Left colon (tissue), 2 donors: Measurements from ENCODE around the gene TEDC2. TPM values are rescaled to one million over a fixed set of nuclear protein-coding genes. Genes with fewer than 3 reads are reported as not detected.
A peak's percentile ranks its signal among the peaks of the same experiment; 100 is the strongest.

Experiments used
- ATAC-seq: fragments of 200-7000 bp; cut with Tn5 transposase; one replicate; pipeline ENCODE4 v1.9.1; 2020; ENCODE audit warnings: mild to moderate bottlenecking, moderate library complexity
- DNase-seq, 2 donors: peaks; one replicate each; pipeline ENCODE4 v3.0.0-alpha.2; 2020
- intact Hi-C, 2 donors: fragments of 100-400 bp; cut with DNase I in 1 of 2; cut with micrococcal nuclease in 1 of 2; formaldehyde crosslinking; loops; one replicate each; pipeline versions ENCODE4 v1.11.2 to v1.14.0; 2022; cut with DNase I, micrococcal nuclease
- total RNA-seq, 2 donors: library from RNA; stranded (reverse); fragmentation: NEBNext Ultra II Directional; extraction: Animal tissue kit (Norgen Biotek cat#: 25700); gene quantifications; one replicate each; pipeline ENCODE4 v1.2.1, GENCODE V29; 2021
- donor health status: DM: no; HTN: no; CAD: no.
- donor health status: DM: yes; HTN: yes; CAD: no.

TEDC2 gene
- total RNA-seq, 2 donors from 2014 or later: 1.3 to 5.6 TPM

DNA sequence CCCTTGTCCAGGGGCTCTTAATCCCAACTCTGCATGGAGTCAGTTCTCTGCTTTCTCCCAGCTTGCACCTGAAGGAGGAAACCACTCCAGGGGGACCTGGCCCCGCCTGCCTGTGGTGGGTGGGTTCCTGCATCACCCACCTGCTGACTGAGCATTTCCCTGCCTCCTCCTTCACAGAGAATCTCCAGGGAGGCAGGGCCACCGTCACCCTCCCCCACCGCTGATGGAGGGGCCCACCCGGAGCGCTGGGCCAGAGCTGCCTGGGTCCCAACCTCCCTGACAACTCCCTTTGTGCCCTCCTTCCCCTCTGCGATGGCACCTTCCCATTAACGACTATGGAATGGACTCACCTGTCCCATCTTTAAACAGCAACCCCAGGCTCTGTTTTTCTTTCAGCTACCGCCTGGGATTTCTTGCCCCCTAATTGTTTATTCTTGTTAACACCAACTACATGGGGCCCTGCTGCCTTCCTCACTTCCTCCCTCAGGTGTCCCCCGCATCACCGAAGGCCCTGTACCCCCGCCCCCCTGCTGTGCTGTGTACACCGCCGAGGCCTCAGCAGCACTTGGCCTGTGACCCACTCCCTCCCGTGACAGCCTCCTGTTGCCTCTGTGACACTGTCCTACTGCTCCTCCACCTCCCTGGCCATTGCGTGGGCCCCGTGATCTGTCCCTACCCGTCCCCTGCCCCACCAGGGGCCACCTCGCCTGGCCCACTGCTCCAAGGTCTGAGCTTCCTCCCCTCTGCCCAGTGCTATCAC lies 842 bp upstream of the TEDC2 start:
- intact Hi-C loops: no loop called here
- ATAC-seq (no peak), DNase-seq (no peak)

- no peak for DNase-seq
- intact Hi-C loops: no loop called here
- no peak for ATAC-seq
Measured at GRCh38 chr16:2460391-2460713, 443 bp downstream of the TEDC2 start.

DNA sequence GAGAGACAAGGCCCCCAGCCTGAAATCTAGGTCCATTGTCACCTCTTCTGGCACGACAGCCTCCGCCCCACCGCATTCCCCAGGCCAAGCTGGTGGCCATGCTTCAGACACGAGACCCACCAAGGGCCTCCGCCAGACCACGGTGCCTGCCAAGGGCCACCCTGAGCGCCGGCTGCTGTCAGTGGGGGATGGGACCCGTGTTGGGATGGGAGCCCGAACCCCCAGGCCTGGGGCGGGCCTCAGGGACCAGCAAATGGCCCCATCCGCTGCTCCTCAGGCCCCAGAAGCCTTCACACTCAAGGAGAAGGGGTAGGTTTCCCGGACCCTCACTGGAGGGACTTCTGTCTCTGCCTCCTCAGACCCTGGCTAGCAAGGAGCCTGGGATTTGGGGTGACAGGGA lies 1.0 kb downstream of the TEDC2 start:
- intact Hi-C loops: no loop called here
- ATAC-seq: no peak
- no peak for DNase-seq

GRCh38 chr16:2462031-2462866 lies 2.3 kb downstream of the TEDC2 start:
- ATAC-seq (no peak), DNase-seq (no peak)
- intact Hi-C loops: no loop called here

- no peak for DNase-seq
- ATAC-seq: no peak
- intact Hi-C loops: no loop called here
Measured at GRCh38 chr16:2464333-2464732, 4.4 kb downstream of the TEDC2 start.

- DNase-seq: no peak
- intact Hi-C loops: no loop called here
- no peak for ATAC-seq
Measured at GRCh38 chr16:2465653-2466415, 5.9 kb downstream of the TEDC2 start.

DNA sequence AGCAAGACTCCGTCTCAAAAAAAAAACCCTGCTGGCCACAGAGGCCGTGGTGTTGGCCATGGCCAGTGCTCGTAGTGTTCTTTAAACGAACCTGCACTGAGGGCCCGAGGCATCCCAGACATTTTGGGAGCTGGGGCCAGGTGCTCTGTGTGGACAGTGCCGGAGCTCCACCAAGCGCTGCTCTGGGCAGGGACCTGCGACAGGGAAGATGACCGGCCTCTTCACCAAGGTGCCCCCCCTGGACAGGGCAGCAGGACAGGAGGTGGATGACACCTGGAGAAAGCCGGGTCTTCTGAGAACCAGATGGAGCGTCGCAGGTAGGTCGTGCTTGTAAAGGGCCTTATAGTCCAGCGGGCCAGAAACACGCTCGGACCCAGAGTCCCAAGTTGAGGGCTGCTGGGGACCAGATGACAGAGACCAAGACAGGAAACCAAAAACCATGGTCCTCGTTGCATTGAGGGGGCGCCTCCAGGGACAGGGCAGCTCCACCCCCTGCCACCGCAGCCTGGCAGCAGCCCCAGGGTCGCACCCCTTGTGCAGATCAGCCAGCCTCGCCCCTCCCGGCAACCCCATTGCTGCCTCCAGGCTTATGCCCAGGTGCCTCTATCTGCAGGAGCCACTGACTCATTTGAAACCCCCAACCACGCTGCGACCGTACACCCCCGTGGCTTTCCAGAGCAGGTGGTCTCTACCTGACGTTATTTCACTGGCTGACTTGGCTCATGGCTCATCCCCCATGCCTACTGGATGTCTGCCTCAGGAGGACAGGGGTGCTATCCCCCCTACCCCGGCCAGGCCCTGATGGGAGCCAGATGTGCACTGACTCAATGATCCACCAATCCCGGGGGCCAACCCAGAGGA lies 7.0 kb downstream of the TEDC2 start:
- DNase-seq (no peak), ATAC-seq (no peak)
- intact Hi-C loops: no loop called here

GRCh38 chr16:2467528-2468232 lies 7.8 kb downstream of the TEDC2 start:
- ATAC-seq (peak; percentile 67), DNase-seq (peak; percentile 60 to 69)
- intact Hi-C loops: no loop called here

GRCh38 chr16:2468233-2468724 lies 8.4 kb downstream of the TEDC2 start:
- peak; percentile 17 for ATAC-seq
- intact Hi-C loops: no loop called here
- no peak for DNase-seq

GRCh38 chr16:2468725-2469398 lies 9.0 kb downstream of the TEDC2 start:
- intact Hi-C loops: no loop called here
- ATAC-seq: no peak
- DNase-seq: no peak

DNA sequence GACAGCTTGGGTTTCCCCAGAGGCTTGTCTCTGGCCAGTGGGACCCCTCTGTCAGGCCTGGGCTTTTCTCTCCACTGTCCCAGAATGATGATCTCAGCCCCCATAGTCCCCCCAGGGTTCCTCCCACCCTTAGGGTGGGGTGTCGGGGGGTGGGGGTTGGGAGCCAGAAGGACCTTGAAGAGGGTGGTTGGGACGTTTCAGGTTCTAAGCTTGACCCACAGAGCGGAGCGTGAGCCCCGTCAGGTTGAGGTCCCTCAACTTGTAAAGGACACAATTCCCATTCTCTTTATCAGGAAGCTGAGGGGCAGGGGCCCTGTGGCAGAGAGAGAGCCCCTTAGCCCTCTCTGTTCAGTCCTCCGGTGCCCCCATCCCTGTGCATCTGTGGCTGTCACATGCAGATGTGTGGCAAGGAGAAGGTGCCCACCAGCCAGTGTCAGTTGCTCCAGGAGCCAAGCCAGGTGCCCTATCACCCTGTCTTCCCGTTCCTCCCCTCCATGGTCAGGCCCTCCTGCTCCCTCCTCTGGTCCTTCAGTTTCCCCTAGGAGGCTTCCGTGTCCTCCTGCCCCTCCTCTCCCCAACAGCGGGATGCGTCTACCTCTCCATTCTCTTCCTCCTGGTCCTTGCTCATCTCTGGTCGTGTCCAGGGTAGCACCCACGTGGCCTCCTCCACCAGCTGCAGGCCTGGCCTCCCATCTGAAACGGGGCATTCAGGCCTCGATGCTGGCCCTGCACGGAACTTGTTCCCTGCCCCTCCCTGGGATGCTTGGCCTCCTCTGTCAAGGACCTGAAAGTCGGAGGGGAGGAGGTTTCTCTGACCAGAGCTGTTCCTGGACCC lies 9.7 kb downstream of the TEDC2 start:
- ATAC-seq (no peak), DNase-seq (no peak)
- intact Hi-C loops: no loop called here

GRCh38 chr16:2470234-2470601 lies 10.3 kb downstream of the TEDC2 start:
- ATAC-seq (no peak), DNase-seq (no peak)
- intact Hi-C loops: no loop called here

DNA sequence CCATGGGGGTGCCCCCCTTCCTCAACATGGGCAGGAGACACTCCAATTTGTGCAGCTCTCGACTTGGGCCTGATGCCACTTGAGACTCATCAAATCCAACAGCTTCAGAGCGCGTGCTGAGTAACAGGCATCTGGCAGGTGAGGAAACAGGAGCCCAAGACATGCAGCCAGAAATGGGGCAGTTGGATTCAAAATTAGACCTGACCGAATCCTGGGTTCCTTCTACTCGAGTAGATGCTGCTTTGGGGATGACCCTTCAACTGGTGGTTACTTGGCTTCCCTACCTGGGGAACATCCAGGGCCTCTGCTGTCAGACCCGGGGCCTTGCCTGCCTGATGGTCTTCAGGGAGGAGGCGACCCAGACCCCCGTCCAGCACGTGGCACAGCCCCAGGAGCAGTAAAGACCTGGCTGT lies 10.7 kb downstream of the TEDC2 start:
- no peak for ATAC-seq
- intact Hi-C loops: no loop called here
- no peak for DNase-seq

DNA sequence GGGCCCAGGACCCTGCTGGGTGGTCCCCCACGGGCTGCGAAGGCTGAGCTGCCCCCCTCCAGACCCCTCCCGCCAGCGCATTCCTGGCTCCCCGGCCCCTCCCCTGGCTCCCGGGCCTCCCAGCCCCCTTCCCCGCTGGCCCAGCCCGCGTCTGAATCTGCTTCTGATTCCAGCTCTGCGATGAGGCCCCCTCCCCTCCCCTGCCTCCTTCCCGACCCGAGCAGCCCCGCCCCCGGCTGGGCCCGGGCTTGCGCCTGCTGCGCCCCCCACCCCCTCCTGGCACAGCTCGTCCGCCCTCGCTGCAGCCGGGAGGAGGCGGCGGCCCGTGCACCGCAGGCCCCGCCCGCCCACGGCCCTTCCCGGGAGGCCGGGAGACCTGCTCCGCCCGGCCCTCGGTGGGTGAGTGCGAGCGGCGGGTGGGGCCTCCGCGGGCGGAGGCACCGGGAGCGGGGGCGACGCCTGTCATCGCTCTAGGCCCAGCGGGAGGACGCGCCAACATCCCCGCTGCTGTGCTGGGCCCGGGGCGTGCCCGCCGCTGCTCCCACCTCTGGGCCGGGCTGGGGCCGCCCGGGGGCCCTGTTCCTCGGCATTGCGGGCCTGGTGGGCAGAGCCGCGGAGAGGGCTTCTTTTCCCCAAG lies 11.2 kb downstream of the TEDC2 start, which contains the start of gene NTN3:
NTN3 (plus strand) TSS at position 282 of the 637 bp plus-strand sequence. CDS start 405 bp downstream, outside the sequence.
- intact Hi-C loops: no loop called here
- DNase-seq (no peak), ATAC-seq (peak; percentile 8)

DNA sequence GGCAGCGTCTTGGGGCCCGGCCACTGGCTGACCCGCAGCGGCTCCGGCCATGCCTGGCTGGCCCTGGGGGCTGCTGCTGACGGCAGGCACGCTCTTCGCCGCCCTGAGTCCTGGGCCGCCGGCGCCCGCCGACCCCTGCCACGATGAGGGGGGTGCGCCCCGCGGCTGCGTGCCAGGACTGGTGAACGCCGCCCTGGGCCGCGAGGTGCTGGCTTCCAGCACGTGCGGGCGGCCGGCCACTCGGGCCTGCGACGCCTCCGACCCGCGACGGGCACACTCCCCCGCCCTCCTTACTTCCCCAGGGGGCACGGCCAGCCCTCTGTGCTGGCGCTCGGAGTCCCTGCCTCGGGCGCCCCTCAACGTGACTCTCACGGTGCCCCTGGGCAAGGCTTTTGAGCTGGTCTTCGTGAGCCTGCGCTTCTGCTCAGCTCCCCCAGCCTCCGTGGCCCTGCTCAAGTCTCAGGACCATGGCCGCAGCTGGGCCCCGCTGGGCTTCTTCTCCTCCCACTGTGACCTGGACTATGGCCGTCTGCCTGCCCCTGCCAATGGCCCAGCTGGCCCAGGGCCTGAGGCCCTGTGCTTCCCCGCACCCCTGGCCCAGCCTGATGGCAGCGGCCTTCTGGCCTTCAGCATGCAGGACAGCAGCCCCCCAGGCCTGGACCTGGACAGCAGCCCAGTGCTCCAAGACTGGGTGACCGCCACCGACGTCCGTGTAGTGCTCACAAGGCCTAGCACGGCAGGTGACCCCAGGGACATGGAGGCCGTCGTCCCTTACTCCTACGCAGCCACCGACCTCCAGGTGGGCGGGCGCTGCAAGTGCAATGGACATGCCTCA lies 12.0 kb downstream of the TEDC2 start:
- no peak for DNase-seq
- intact Hi-C loops: no loop called here
- no peak for ATAC-seq
